SK-N-MC (cell line): ENCODE measurements around the gene SLC31A1.

Experiments
- DNase-seq: peaks from one replicate; pipeline ENCODE4 v3.0.0-alpha.2; 2011; ENCODE audit warnings: low read depth, low spot score
- H3K27ac ChIP-seq: fragments of 200-600 bp; sonication (generic); 2 replicates; pipeline ENCODE4 v1.5.1; 2016; ENCODE audit warnings: mixed run types
- H3K36me3 ChIP-seq: fragments of 200-600 bp; sonication (generic); 2 replicates; pipeline ENCODE4 v1.6.1; 2017; ENCODE audit warnings: antibody characterized with exemption, low read length, mixed read lengths; ENCODE audit not compliant: insufficient read depth
- H3K4me3 ChIP-seq: fragments of 200-600 bp; sonication (generic); 2 replicates; pipeline ENCODE4 v1.5.1; 2016
- H3K9ac ChIP-seq: fragments of 200-600 bp; sonication (generic); 2 replicates; pipeline ENCODE4 v1.8.0; 2017; ENCODE audit warnings: mixed run types, mixed read lengths; ENCODE audit not compliant: insufficient read length
- H3K9me3 ChIP-seq: fragments of 200-600 bp; sonication (generic); 2 replicates; pipeline ENCODE4 v1.6.1; 2017; ENCODE audit warnings: low read depth, mild to moderate bottlenecking, antibody characterized with exemption, low read length, moderate library complexity, mixed read lengths
- EZH2 ChIP-seq: fragments of 200-600 bp; sonication (generic); IDR thresholded peaks from one replicate; pipeline ENCODE4 v1.6.1; 2017; ENCODE audit warnings: antibody characterized with exemption
- FOXP2 ChIP-seq: optimal IDR thresholded peaks from 2 replicates; pipeline ENCODE3; 2011; ENCODE audit warnings: mild to moderate bottlenecking, moderate library complexity; ENCODE audit not compliant: insufficient read depth; ENCODE audit errors: extremely low read length, control extremely low read depth
- POLR2AphosphoS5 ChIP-seq: IDR thresholded peaks from 2 replicates; pipeline ENCODE4 v1.6.1; 2012; ENCODE audit warnings: mild to moderate bottlenecking, low read depth, low read length, borderline replicate concordance

SLC31A1 gene

GRCh38 chr9:113216406-113216805 is 4.9 kb upstream of the SLC31A1 start:
- Histone ChIP-seq H3K36me3 (peaks cover 13% of the 10 kb centered on the region; the same call in 1 of the 2 replicates), H3K9me3 (no peaks in the 10 kb centered on the region), H3K9ac (no peak overlapping the region), H3K27ac (no peak overlapping the region), H3K4me3 (no peak overlapping the region)
- TF ChIP-seq FOXP2 (no peak), POLR2AphosphoS5 (no peak), EZH2 (no peak)
- no peak for DNase-seq

- Histone ChIP-seq H3K36me3 (peaks cover 8% of the 10 kb centered on the region; the same call in 1 of the 2 replicates), H3K9me3 (no peaks in the 10 kb centered on the region), H3K9ac (peak overlapping the region; percentile 83), H3K27ac (no peak overlapping the region), H3K4me3 (peak overlapping the region; percentile 84)
- no peak for DNase-seq
- TF ChIP-seq FOXP2 (no peak), POLR2AphosphoS5 (no peak), EZH2 (no peak)
Measured at GRCh38 chr9:113219186-113219936, 2.0 kb upstream of the SLC31A1 start.

GRCh38 chr9:113219969-113220368 is 1.4 kb upstream of the SLC31A1 start:
- Histone ChIP-seq H3K4me3 (peak overlapping the region; percentile 84), H3K36me3 (peaks cover 6% of the 10 kb centered on the region; the same call in 1 of the 2 replicates), H3K9ac (peak overlapping the region; percentile 83), H3K9me3 (no peaks in the 10 kb centered on the region), H3K27ac (no peak overlapping the region)
- no peak for TF ChIP-seq FOXP2
- no peak for TF ChIP-seq POLR2AphosphoS5
- TF ChIP-seq EZH2 = no peak
- no peak for DNase-seq

GRCh38 chr9:113220467-113221002 is 809 bp upstream of the SLC31A1 start:
- peaks cover 8% of the 10 kb centered on the region; the same call in 1 of the 2 replicates for H3K36me3 ChIP-seq
- H3K9me3 ChIP-seq = no peaks in the 10 kb centered on the region
- TF ChIP-seq POLR2AphosphoS5 (no peak), EZH2 (no peak), FOXP2 (no peak)
- peak overlapping the region; percentile 38 for H3K27ac ChIP-seq
- no peak for DNase-seq
- H3K9ac ChIP-seq = peak overlapping the region; percentile 83
- H3K4me3 ChIP-seq = peak overlapping the region; percentile 84

- H3K4me3 ChIP-seq = peak overlapping the region; percentile 84
- DNase-seq = no peak
- H3K9ac ChIP-seq = peak overlapping the region; percentile 79
- peaks cover 8% of the 10 kb centered on the region; the same call in 1 of the 2 replicates for H3K36me3 ChIP-seq
- H3K27ac ChIP-seq = no peak overlapping the region
- no peaks in the 10 kb centered on the region for H3K9me3 ChIP-seq
- no peak for TF ChIP-seq EZH2
- TF ChIP-seq POLR2AphosphoS5 = no peak
- no peak for TF ChIP-seq FOXP2
Measured at GRCh38 chr9:113221800-113222481, 597 bp downstream of the SLC31A1 start.

- Histone ChIP-seq H3K9ac (peak overlapping the region; percentile 79), H3K9me3 (no peaks in the 10 kb centered on the region), H3K4me3 (peak overlapping the region; percentile 84), H3K36me3 (peaks cover 8% of the 10 kb centered on the region; the same call in 1 of the 2 replicates), H3K27ac (no peak overlapping the region)
- no peak for DNase-seq
- no peak for TF ChIP-seq EZH2
- TF ChIP-seq FOXP2 = no peak
- no peak for TF ChIP-seq POLR2AphosphoS5
Measured at GRCh38 chr9:113222482-113222841, 1.1 kb downstream of the SLC31A1 start.

GRCh38 chr9:113223963-113224362 is 2.6 kb downstream of the SLC31A1 start:
- H3K27ac ChIP-seq = no peak overlapping the region
- no peak overlapping the region for H3K4me3 ChIP-seq
- peak overlapping the region; percentile 3 for H3K9ac ChIP-seq
- H3K36me3 ChIP-seq = peaks cover 8% of the 10 kb centered on the region; the same call in 1 of the 2 replicates
- no peak for DNase-seq
- TF ChIP-seq FOXP2 (no peak), EZH2 (no peak), POLR2AphosphoS5 (no peak)
- H3K9me3 ChIP-seq = no peaks in the 10 kb centered on the region

GRCh38 chr9:113227436-113227835 is 6.1 kb downstream of the SLC31A1 start:
- no peak for DNase-seq
- Histone ChIP-seq H3K36me3 (peaks cover 8% of the 10 kb centered on the region; the same call in 1 of the 2 replicates), H3K9ac (no peak overlapping the region), H3K9me3 (no peaks in the 10 kb centered on the region), H3K27ac (no peak overlapping the region), H3K4me3 (no peak overlapping the region)
- TF ChIP-seq EZH2 (no peak), FOXP2 (no peak), POLR2AphosphoS5 (no peak)
